GM18861 (cell line): ENCODE results near the gene PTGER1.

ENCODE experiments used
- ATAC-seq: cut with Tn5 transposase; IDR thresholded peaks from one replicate; pipeline ENCODE4 v1.9.1; 2021; ENCODE audit not compliant: unreplicated experiment

PTGER1 gene

GRCh38 chr19:14442891-14443631, 32.1 kb downstream of the PTGER1 start:
- no peak for ATAC-seq

GRCh38 chr19:14441041-14441938, 33.9 kb downstream of the PTGER1 start:
- no peak for ATAC-seq

- ATAC-seq: peak; percentile 75
Measured at GRCh38 chr19:14440049-14440448, 35.1 kb downstream of the PTGER1 start.

GRCh38 chr19:14439014-14439413, 36.1 kb downstream of the PTGER1 start:
- ATAC-seq: no peak

- no peak for ATAC-seq
Measured at GRCh38 chr19:14437578-14438140, 37.5 kb downstream of the PTGER1 start.

GRCh38 chr19:14435320-14436050, 39.7 kb downstream of the PTGER1 start:
- no peak for ATAC-seq

GRCh38 chr19:14434543-14435319, 40.4 kb downstream of the PTGER1 start:
- ATAC-seq: no peak

GRCh38 chr19:14433554-14434501, 41.3 kb downstream of the PTGER1 start:
- no peak for ATAC-seq

- ATAC-seq: no peak
Measured at GRCh38 chr19:14432791-14433553, 42.2 kb downstream of the PTGER1 start, which contains the start of gene PKN1. TSS of gene PKN1 (plus strand) at chr19:14433306. CDS start at chr19:14433522, 216 bp downstream.

GRCh38 chr19:14430712-14431111, 44.4 kb downstream of the PTGER1 start:
- no peak for ATAC-seq

GRCh38 chr19:14428882-14429416, 46.2 kb downstream of the PTGER1 start:
- no peak for ATAC-seq

- ATAC-seq: no peak
Measured at GRCh38 chr19:14427461-14427860, 47.7 kb downstream of the PTGER1 start.

GRCh38 chr19:14425696-14426138, 49.4 kb downstream of the PTGER1 start:
- ATAC-seq: no peak
